Femur (tissue), 1 donor: ENCODE results near the gene RPTOR.
A peak's percentile ranks its signal among the peaks of the same experiment; 100 is the strongest.
"Not testable (repeated sequence)": the region's sequence is repeated elsewhere in the genome, so short reads cannot be mapped to it uniquely, and the experiment has no call there.

ENCODE experiments used
- DNase-seq: peaks from one replicate; pipeline ENCODE4 v3.0.0-alpha.2; 2017

The RPTOR gene

GRCh38 chr17:80544655-80545498 lies at the start of gene RPTOR:
TSS of gene RPTOR (plus strand) at chr17:80544838. CDS start at chr17:80545630, 792 bp downstream.
- peak; percentile 95 for DNase-seq

GRCh38 chr17:80497726-80498241 lies 46.9 kb upstream of the RPTOR start:
- DNase-seq: no peak

GRCh38 chr17:80498242-80498919 lies 46.3 kb upstream of the RPTOR start:
- DNase-seq: peak; percentile 64

GRCh38 chr17:80498920-80499410 lies 45.7 kb upstream of the RPTOR start:
- no peak for DNase-seq

GRCh38 chr17:80499560-80499959 lies 45.1 kb upstream of the RPTOR start:
- no peak for DNase-seq

- DNase-seq: no peak
Observed at GRCh38 chr17:80499961-80500665, 44.5 kb upstream of the RPTOR start.

GRCh38 chr17:80501741-80502577 lies 42.7 kb upstream of the RPTOR start:
- DNase-seq: no peak

GRCh38 chr17:80502578-80502877 lies 42.1 kb upstream of the RPTOR start:
- DNase-seq: no peak

- DNase-seq: no peak
Observed at GRCh38 chr17:80503031-80503430, 41.6 kb upstream of the RPTOR start.

- DNase-seq: no peak
Observed at GRCh38 chr17:80503921-80504320, 40.7 kb upstream of the RPTOR start.

GRCh38 chr17:80504686-80505413 lies 39.8 kb upstream of the RPTOR start:
- DNase-seq: no peak

GRCh38 chr17:80507177-80507576 lies 37.5 kb upstream of the RPTOR start:
- not testable (repeated sequence) for DNase-seq

- DNase-seq: no peak
Observed at GRCh38 chr17:80507965-80508364, 36.7 kb upstream of the RPTOR start.

- no peak for DNase-seq
Observed at GRCh38 chr17:80509311-80509710, 35.3 kb upstream of the RPTOR start.

- DNase-seq: no peak
Observed at GRCh38 chr17:80510132-80510531, 34.5 kb upstream of the RPTOR start.

GRCh38 chr17:80510772-80511171 lies 33.9 kb upstream of the RPTOR start:
- DNase-seq: no peak

- no peak for DNase-seq
Observed at GRCh38 chr17:80511222-80512180, 33.1 kb upstream of the RPTOR start.

GRCh38 chr17:80512233-80512632 lies 32.4 kb upstream of the RPTOR start:
- no peak for DNase-seq

GRCh38 chr17:80513201-80513600 lies 31.4 kb upstream of the RPTOR start:
- no peak for DNase-seq

GRCh38 chr17:80513892-80514291 lies 30.7 kb upstream of the RPTOR start:
- DNase-seq: no peak
